Activated CD8-positive, alpha-beta memory T cell treated with anti-CD3 and anti-CD28 coated beads, Interleukin-2, amount 50 U/mL, for 24 hours (primary cell): ENCODE results near the gene AP3B1.

Experiments used
- DNase-seq: peaks from one replicate; pipeline ENCODE4 v3.0.0-alpha.2; 2020; ENCODE audit errors: extremely low read depth

AP3B1 gene

DNA sequence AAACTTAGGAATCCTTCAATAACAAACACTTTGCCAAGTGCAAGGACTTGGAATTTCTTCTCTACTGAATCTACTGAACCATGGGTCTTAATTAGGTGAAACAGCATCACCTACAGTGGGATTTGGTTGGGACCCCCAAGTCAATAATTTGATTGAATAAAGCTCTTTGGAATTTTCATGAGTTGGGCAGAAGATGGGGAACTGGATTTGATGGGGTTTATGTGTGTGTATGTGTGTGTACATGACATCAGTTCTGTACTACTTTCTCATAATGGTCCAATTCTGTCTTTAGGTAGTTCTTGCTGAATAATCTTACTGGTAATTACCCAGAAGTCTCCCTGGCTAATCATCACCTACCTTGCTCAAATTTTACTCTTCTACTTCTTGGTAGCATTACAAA, 319.9 kb downstream of the AP3B1 start:
- DNase-seq, result no peak

DNA sequence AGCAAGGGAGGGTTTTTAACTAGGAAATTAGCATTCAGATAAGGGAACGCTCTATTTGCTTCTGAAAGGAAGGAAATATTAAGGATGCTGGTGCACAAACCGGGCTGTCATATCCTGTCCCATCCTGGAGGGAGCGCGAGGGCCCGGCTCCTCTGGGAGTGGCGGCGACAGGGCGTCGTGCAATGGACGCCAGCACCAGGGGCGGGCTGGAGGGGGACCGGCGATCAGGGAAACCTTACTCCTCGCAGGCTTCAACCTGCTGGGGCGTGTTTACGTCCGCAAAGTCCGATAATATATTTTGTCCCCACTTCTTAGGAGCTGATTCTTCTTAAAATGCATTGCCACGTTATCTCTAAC, 321.3 kb downstream of the AP3B1 start:
- no peak for DNase-seq

DNA sequence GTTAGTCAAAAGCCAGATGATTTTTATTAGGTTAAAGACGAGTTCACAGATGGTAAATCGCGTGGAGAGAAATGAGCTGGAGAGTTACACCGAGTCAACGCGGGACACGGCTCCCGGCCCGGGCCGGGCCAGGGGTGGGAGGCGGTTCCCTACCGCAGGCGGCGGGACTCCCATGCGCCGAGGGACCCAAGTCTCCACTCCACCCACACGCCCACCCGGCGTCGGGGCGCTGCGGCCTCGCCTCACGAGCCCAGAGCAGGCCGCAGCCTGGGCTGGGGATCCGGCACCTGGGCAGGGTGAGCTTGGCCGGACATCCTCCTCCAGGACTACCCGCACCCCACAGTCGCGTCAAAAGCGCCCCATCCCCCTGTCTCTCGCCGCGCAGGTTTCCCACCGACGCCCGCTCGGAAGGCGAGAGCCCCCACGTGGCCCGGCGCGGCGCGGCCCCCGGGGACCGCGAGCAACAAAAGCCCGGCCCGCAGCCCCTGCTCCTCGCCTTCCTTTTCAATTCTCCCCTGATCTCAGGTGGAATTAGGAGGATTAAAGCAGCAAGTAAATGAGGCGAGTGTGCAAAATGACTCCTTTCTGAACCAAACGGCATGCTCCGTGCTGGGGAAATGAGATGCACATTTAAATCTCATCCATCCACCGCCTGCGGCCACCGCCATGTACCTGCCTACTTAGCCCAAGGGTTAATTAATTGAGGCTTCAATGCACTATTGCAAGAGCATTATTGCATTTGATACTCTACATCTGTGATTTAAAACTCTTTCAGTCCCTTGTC, 321.8 kb downstream of the AP3B1 start:
- no peak for DNase-seq

DNA sequence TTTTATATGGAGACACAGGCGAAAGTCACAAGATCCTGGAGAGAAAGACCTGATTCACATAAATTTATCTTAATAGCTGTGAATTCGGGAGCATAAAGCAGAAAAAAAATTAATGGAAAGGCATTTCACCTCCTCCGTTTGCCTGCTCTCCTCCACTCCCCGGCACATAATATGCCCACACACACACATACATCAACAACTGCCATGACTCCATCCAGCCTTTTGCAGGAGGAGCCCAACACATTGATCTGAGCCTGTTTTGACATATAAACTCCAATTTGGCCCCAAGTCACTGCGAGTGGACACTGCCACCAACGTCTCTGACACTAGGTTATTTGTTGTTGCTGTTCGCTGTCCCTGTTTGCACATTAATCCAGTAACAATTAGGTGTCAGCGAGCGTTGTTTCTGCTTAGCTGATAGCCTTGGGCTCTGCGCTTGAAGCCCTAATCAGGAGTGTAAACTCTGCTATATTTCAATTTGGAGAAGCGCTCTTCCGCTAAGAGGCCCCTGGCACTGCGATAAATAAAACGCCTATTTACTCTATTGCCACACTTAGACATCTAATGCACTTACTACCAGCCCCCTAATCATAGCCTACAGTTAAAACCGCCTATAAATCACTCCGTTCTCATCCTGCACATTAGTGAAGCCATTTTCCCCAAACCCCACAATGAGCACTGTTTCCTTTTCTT, 322.6 kb downstream of the AP3B1 start:
- no peak for DNase-seq

DNA sequence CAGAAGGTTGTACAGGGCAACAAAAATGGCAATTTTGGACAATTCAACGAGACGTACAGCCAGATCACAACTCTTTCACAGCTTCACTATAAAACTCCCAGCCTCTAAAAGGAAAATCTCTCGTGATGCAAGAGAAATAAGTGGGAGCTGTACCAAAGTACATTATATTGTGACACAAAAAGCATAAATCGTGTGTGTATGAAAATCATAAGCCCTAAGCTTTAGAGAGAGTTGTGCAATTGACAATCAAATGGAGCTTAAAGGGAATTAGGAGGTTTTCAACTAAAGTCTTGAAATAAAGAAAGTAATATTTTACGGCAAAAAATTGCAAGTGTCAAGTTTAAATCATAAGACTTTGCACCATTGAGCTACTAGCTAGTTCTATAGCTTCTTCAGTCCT, 323.6 kb downstream of the AP3B1 start:
- DNase-seq, result no peak

DNA sequence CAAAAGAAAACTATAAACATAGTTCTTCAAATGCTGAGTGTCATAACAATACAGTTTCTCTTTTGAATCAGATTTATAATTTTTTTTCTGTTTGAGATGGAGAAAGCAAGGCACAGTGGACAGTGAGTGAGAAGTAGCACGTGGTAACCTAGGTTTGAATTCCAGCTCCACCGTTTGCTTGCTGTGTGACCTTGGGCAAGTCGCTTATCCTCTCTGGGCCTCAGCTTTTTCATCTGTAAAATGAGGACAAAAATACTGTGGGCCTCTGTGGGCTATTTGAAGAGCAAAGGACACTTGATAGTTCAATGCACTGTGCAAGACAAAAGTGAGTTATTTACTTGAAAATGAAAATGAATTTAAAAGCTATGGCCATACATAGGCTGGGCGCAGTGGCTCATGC, 330.7 kb downstream of the AP3B1 start:
- no peak for DNase-seq

DNA sequence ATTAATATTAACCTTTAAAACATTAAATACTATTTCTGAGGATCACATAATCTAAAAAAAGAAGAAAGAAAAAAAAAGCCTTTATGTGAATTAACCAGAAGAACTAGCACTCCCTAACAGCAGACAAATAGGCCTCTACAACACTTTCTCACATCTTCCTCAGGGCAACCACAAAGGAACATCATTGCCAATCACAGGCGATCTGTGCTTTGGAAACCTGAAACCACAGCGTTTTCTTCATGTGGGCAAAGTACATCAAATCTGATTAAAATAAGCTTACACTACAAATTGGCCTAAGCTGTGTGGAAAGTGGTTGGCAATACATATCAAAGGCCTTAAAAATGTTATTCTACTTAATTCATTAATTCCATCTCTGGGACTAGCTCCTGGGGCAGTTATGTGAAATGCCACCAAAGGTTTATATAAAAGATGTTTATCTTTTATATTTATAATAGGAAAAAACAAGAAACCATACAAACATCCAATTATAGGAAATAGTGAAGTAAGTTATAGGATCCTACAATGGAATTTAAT, 333.6 kb downstream of the AP3B1 start:
- no peak for DNase-seq

DNA sequence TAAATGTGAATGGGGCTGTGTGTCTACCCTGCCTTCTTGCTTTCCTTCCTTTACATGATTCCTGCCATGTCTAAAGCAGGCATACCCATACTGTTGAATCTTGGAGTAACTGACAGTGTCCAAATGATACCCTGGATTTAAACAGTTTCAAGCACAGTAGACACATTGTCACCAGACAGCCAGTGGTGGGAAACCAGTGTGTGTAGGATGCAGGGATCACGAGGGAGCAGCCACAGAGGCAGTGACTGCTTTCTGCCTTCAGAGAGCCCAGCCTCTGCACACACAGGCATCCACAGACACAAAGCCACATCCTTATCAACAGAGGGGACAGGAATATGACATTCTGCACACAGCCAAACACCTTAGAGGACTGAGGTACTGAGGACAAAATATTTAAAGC, 334.2 kb downstream of the AP3B1 start:
- no peak for DNase-seq

DNA sequence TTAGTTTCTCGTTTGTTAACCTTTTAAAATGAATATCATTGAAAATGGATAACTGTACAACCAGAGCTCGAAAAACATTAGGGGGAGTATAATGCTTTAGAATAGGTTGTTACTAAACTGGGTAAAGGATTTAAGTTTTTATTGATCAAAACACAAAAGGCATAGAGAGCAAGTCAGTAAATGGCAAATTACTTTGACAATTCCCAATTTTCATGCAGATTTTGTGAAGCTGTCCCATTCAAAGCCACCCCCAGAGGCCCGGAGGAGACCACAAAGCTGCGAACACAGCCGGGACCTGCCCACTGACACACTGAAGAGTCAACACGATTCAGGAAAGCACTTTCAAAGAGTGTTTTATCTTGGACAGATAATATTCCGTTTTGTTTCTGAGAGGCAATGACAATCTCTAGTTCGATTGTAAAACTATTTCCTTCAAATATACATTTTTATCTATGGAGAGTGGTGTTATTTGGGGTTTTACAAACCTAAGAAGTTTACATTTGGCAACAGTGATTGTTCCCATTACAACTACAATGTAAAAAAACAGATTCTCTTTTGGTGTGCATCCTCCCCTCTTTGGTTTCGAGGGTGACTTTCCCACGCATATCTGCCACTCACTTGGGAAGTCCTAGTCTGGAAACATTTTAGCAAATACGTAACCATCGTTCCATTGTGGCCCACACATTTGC, 335.7 kb downstream of the AP3B1 start:
- no peak for DNase-seq

DNA sequence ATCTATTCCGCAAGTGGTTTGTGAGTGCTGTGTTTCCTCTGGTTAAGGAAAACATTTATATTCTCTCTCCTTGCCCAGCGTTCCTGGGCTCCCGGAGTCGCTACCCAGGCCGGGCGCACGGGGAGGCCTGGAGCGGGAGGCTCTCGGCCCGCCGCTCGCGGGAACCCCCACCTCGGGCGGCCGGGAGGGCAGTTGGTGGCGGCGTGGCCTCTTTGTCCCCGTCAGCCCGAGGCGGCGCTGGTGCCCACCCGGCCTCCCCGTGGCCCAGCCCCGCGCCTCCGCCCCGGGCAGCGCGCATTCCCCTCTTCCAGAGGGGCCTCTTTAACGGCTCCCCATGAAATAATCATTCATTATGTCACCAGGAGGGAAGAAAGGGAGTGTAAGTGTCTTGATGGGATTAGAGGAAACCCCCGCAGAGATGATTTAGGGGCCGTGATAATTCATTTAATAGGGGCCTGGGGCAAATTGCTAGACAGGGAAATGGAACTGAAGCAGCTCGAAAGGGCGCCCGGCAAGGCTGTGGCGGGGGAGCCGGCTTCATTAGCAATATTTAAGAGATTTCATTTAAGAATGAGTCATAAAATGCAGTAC, 336.5 kb downstream of the AP3B1 start:
- DNase-seq, result no peak

DNA sequence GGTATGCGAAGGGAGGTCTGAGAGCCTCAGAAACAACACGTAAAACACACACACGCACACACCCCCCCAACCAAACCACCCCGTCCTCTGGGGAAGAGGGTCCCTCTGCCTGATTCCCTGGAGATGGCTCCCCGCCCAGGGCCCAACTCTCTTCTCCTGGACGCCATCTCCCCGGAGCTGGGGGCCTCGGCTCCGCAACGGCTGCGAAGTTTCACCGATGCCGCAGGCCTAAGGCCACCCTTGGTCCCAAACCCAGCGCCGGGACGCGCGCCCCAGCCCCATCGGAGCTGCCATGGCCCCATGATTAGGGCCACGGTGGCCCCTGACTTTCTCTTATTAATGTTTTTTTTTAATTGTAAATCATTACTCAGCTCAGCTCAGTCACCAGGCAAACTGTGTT, 337.0 kb downstream of the AP3B1 start:
- DNase-seq, result no peak

DNA sequence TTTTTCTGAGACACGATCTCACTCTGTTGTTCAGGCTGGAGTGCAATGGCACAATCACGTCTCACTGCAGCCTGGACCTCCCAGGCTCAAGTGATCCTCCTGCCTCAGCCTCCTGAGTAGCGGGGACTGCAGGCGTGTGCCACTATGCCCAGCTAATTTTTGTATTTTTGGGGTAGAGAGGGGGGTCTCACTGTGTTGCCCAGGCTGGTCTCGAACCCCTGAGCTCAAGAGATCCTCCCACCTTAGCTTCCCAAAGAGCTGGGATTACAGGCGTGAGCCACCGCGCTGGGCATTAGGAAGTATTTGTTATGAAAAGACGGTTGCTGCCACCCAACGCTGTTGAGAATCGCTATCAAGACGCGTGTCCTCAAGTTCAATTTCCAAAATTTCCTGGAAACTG, 337.4 kb downstream of the AP3B1 start:
- DNase-seq, result no peak

DNA sequence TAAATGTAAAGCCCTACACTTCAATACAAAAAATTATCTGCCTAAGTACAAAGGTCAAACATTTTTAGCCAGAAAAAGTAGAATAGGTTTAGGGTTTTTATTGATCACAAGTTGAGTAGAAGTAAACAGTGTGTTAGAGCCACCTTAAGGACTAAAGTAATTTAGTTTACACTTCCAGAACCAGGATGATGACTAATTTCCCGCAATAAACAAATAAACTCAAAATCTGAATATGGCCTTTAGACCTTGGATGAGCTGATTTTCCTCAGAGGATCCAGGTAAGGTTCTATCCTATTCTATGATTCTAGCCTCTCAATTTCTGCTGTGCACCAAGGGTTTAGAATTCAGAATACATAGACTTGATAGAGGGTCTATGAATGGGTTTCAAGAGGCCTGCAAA, 338.9 kb downstream of the AP3B1 start:
- no peak for DNase-seq

DNA sequence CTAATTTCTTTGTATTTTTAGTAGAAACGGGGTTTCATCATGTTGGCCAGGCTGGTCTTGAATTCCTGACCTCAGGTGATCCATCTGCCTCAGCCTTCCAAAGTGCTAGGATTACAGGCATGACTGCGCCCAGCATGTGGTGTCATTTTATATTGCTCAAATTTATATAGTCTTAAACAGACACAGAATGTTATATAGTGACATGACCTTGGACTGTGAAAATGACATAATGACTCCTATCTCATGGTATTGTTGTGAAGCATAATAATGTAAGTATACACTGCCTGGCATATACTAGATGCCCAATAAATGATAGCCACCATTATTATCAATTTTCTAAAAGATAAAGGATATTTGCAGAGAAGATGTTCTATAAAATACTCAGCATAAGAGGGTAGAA, 341.1 kb downstream of the AP3B1 start:
- DNase-seq, result no peak

DNA sequence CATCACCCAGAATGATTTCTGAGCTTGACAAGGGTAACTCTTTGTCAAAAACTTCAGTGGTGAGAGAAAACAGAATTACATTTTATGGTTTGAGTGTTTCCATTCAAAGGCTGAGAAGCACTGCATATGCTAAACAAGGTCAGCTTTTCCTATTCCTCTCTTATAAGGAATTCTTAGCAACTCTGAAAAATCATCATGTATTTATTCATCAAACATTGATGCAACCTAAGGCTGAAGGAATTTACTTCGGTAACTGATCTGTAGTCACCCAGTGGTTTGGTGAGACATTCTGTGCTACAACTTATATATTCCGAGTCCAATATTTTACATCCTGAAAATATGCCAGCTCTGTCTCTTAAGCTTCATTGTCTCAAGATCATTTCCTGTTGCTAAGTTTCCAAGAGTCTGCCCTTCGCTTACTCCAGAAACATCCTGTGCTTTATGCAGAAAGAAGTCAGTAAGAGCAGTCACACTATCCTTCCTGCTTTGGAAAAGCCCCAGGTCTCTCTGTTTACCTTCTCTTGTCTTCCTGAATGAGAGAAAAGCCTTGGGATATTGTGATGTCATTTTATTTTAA, 341.8 kb downstream of the AP3B1 start:
- no peak for DNase-seq
